ENCODE measurements around the gene RASAL2. TPM values are rescaled to one million over a fixed set of nuclear protein-coding genes. Genes with fewer than 3 reads are reported as not detected.

RASAL2 gene
- total and polyA plus RNA-seq, 2 donors (not counting 1 experiment from before 2014, with no cell fraction given) = 0.12 TPM; not detected in 1

DNA sequence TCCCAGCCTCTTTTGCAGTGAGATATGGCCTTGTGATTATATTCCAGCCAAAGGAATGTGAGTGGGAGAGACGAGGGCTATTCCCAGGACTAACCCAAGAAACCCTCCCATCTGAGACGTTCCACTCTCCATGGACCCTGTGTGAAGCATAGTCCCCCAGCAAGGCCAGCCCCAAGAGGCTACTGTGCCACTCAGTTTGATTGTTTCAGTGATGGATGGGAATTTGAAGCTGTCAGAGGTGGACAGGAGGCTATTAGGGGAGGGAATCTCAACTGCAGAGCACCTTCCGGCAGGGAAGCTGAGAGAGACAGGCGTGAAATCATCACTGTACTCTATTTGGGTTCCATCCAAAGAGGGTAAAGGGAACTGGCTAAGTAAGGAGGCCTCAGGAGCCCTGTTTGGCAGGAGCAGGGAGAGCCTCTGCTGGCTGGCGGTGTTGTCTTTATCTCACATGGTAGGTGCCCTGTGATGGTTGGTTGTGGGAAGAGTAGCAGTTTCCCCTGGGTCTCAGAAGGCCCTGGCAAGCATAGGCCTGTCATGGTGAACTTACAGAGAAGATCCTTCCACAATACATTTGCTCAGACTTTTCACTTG, 415.6 kb downstream of the RASAL2 start:
- Histone ChIP-seq H3K9me3 (ENCODE audit: control extremely low read depth in 1 of 3, control insufficient read depth in 2 of 3, insufficient read depth in 1 of 3, low read length in 2 of 3) (no peaks in the 10 kb centered on the region), H3K4me1 (ENCODE audit: control insufficient read depth in 2 of 2, insufficient read depth in 2 of 2, low read length in 2 of 2) (no peaks in the 10 kb centered on the region), H3K79me2 (ENCODE audit: control insufficient read depth, insufficient read depth, low read length) (no peaks in the 10 kb centered on the region), H3K27ac (ENCODE audit: low read length in 2 of 2) (no peak overlapping the region), H2AFZ (ENCODE audit: insufficient read depth, low read depth, low read length, poor library complexity, severe bottlenecking) (no peak overlapping the region), H3K27me3 (replicated peaks in 1 of 4; ENCODE audit: control extremely low read depth in 1 of 4, control insufficient read depth in 3 of 4, insufficient read depth in 4 of 4, low read length in 3 of 4) (no peaks in the 10 kb centered on the region), H3K9ac (ENCODE audit: low read length) (no peak overlapping the region), H3K36me3 (replicated peaks in 1 of 2; ENCODE audit: control extremely low read depth in 1 of 2, control insufficient read depth in 1 of 2, extremely low read depth in 1 of 2, insufficient read depth in 2 of 2, low read length in 1 of 2) (no peaks in the 10 kb centered on the region), H3K4me3 (ENCODE audit: control extremely low read depth in 1 of 5, extremely low read depth in 1 of 5, insufficient read depth in 1 of 5, low read depth in 2 of 5, low read length in 4 of 5) (no peak overlapping the region), H3K4me2 (replicated peaks; ENCODE audit: low read depth, low read length, poor library complexity, severe bottlenecking) (no peak overlapping the region), H4K20me1 (ENCODE audit: control insufficient read depth, insufficient read depth, low read length, poor library complexity, severe bottlenecking) (no peaks in the 10 kb centered on the region)
- DNase-seq = no peak
- CTCF ChIA-PET = no interaction called here
- intact Hi-C loops (cut with micrococcal nuclease) = no loop called here
- H3K9me3 Mint-ChIP-seq (ENCODE audit: insufficient read depth) = no peaks in the 10 kb centered on the region
- ATAC-seq (ENCODE audit: low read depth) = no peak
- H3K4me1 Mint-ChIP-seq = no peaks in the 10 kb centered on the region
- POLR2A ChIA-PET = no interaction called here
- TF ChIP-seq EZH2 (IDR thresholded peaks at IDR 0.05; ENCODE audit: borderline replicate concordance, insufficient read depth, low read depth, low read length, poor library complexity, severe bottlenecking) = no peak
- TF ChIP-seq, protein P1, sequence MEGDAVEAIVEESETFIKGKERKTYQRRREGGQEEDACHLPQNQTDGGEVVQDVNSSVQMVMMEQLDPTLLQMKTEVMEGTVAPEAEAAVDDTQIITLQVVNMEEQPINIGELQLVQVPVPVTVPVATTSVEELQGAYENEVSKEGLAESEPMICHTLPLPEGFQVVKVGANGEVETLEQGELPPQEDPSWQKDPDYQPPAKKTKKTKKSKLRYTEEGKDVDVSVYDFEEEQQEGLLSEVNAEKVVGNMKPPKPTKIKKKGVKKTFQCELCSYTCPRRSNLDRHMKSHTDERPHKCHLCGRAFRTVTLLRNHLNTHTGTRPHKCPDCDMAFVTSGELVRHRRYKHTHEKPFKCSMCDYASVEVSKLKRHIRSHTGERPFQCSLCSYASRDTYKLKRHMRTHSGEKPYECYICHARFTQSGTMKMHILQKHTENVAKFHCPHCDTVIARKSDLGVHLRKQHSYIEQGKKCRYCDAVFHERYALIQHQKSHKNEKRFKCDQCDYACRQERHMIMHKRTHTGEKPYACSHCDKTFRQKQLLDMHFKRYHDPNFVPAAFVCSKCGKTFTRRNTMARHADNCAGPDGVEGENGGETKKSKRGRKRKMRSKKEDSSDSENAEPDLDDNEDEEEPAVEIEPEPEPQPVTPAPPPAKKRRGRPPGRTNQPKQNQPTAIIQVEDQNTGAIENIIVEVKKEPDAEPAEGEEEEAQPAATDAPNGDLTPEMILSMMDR (IDR thresholded peaks at IDR 0.05) = no peak
- WGBS (ENCODE audit: insufficient coverage) = 93% methylated on average over 2 of the region's 5 CpGs
- H3K4me3 Mint-ChIP-seq = no peak overlapping the region
- no peak overlapping the region for H3K27ac Mint-ChIP-seq
- no peaks in the 10 kb centered on the region for H3K27me3 Mint-ChIP-seq

DNA sequence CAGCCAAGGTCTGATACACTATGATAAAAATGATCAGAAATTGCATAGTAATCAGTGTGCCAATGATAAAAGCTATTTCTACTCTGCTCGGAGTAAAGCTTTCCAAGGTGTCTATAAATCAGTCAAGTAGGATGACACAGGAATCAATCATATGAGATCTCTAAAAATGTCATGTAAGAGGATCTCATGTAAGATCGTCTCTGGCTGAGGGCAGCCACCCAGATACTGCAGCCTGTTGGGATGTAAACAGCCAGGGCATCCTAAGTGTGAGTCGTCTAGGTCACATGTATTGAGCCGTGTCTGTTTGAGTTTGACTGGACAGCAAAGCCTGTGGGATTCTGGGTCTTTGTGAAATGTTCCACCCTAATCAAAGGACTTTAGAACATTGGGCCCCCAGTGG, 416.3 kb downstream of the RASAL2 start:
- no peak for ATAC-seq (ENCODE audit: low read depth)
- no peak overlapping the region for H3K9ac ChIP-seq (ENCODE audit: low read length)
- H3K9me3 ChIP-seq (ENCODE audit: control extremely low read depth in 1 of 3, control insufficient read depth in 2 of 3, insufficient read depth in 1 of 3, low read length in 2 of 3) = no peaks in the 10 kb centered on the region
- no peaks in the 10 kb centered on the region for H4K20me1 ChIP-seq (ENCODE audit: control insufficient read depth, insufficient read depth, low read length, poor library complexity, severe bottlenecking)
- no peaks in the 10 kb centered on the region for H3K27me3 Mint-ChIP-seq
- no peak overlapping the region for H3K4me3 Mint-ChIP-seq
- H3K27me3 ChIP-seq (replicated peaks in 1 of 4; ENCODE audit: control extremely low read depth in 1 of 4, control insufficient read depth in 3 of 4, insufficient read depth in 4 of 4, low read length in 3 of 4) = no peaks in the 10 kb centered on the region
- H2AFZ ChIP-seq (ENCODE audit: insufficient read depth, low read depth, low read length, poor library complexity, severe bottlenecking) = no peak overlapping the region
- no peak for TF ChIP-seq EZH2 (IDR thresholded peaks at IDR 0.05; ENCODE audit: borderline replicate concordance, insufficient read depth, low read depth, low read length, poor library complexity, severe bottlenecking)
- TF ChIP-seq, protein P1 (IDR thresholded peaks at IDR 0.05) = no peak
- no peaks in the 10 kb centered on the region for H3K79me2 ChIP-seq (ENCODE audit: control insufficient read depth, insufficient read depth, low read length)
- no peaks in the 10 kb centered on the region for H3K9me3 Mint-ChIP-seq (ENCODE audit: insufficient read depth)
- no peak overlapping the region for H3K4me2 ChIP-seq (replicated peaks; ENCODE audit: low read depth, low read length, poor library complexity, severe bottlenecking)
- DNase-seq = no peak
- no peaks in the 10 kb centered on the region for H3K4me1 Mint-ChIP-seq
- intact Hi-C loops (cut with micrococcal nuclease) = no loop called here
- H3K27ac Mint-ChIP-seq = no peak overlapping the region
- 94% methylated on average over 4 of the region's 4 CpGs for WGBS (ENCODE audit: insufficient coverage)
- no peak overlapping the region for H3K27ac ChIP-seq (ENCODE audit: low read length in 2 of 2)
- ChIA-PET POLR2A (no interaction called here), CTCF (no interaction called here)
- H3K4me3 ChIP-seq (ENCODE audit: control extremely low read depth in 1 of 5, extremely low read depth in 1 of 5, insufficient read depth in 1 of 5, low read depth in 2 of 5, low read length in 4 of 5) = no peak overlapping the region
- no peaks in the 10 kb centered on the region for H3K4me1 ChIP-seq (ENCODE audit: control insufficient read depth in 2 of 2, insufficient read depth in 2 of 2, low read length in 2 of 2)
- no peaks in the 10 kb centered on the region for H3K36me3 ChIP-seq (replicated peaks in 1 of 2; ENCODE audit: control extremely low read depth in 1 of 2, control insufficient read depth in 1 of 2, extremely low read depth in 1 of 2, insufficient read depth in 2 of 2, low read length in 1 of 2)
